ENCODE results near the gene GSG1. TPM values are rescaled to one million over a fixed set of nuclear protein-coding genes. Genes with fewer than 3 reads are reported as not detected.
"Not testable (repeated sequence)": the region's sequence is repeated elsewhere in the genome, so short reads cannot be mapped to it uniquely, and the experiment has no call there.

The GSG1 gene
- polyA plus RNA-seq, 3 donors = 0.43 to 0.92 (median 0.58) TPM

DNA sequence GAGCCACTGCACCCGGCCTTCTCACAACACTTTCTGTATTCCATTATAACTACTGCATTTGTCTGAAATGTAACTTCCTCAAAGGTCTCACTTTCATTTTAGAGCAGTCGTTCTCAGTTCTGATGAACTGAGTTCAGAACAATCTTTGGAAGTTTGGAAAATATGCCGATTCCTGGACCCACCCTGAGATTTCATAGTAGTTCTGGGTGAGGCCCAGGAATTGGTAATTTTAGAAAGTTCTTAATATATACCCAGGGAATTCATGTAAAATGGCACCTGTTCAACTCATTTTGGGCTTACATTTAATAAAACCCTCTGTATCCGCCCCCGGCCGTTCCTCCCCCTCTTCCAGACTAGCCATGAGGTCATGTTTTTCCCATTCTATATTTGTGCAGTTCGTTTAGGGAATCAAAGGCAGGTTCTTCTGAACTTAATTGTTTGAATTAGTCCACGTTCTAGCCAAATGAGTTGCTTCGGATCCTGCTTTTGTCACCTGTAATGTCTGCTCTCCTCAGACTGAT, 5.9 kb downstream of the GSG1 start:
- DNase-seq (ENCODE audit: extremely low read depth in 1 of 11, low read depth in 9 of 11, low spot score in 4 of 11) = no peak

DNA sequence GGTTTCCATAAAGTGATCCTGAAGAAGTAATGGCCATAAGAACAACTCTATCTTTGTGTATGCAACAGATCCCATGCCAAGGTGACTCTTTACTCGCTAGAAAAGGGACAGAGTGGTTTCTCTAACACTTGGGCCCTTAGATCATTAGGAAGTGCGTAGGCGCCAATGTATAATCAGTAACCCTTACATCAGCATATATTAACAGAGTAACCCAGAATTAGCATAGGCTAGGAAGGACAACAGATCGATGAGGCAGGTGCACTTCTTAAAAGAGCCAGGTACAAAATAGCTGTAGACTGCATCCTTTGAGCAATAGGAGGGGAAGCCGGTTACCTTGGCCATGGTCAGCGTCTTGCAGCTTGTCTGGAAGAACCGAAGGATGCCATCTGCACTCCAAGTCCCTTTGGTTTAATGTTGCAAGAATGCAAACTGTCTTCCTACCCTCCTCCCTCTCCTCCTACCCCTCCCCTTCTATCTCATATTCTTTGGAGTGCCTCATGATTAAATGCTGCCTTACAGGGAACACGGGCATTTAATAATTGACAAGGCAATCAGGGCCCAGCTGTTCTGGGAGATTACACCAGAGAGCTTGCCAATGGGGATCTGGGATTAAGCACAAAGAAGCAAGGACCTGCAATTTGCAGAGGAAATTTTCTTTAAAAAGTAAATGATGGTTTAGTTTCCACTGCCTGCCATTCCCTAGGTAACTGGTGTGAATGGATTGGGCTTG, 8.0 kb downstream of the GSG1 start:
- no peak for DNase-seq (ENCODE audit: extremely low read depth in 1 of 11, low read depth in 9 of 11, low spot score in 4 of 11)

DNA sequence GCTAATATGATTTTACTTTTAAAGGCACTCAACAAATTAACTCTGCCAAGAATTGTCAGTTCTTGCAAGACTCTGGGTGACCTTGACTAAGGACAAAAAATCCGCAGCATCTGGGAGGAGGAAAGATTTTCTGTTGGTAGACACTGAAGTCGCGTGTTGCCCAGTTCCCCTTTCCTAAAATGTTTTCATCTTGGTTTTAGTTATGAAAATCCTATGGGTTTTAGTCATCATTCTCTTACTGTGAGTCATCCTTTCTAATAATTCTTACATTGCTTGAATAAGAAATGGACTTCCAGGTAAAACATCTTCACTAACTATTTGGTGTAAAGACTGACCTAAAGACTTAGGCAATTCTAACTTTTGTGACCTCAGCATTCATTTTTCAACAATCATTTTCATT, 9.1 kb downstream of the GSG1 start:
- DNase-seq (ENCODE audit: extremely low read depth in 1 of 11, low read depth in 9 of 11, low spot score in 4 of 11) = no peak

DNA sequence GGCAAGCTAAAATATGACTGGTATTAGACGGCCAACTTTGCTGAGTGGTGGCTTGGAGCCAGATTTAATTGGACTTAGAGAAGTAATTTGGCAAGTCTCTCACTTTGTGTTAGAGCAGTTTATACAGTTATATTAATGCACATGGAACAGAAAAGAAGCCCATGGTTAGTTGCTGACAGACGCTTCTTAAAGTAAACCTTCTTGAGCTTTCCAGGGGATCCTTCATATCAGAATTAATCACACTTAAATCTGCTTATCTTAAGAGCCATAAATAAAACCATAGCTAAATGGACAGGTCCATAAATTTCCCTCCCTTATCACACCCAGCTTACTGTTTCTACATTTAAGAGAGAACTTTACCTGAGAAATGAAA, 9.6 kb downstream of the GSG1 start:
- DNase-seq (ENCODE audit: extremely low read depth in 1 of 11, low read depth in 9 of 11, low spot score in 4 of 11) = no peak

DNA sequence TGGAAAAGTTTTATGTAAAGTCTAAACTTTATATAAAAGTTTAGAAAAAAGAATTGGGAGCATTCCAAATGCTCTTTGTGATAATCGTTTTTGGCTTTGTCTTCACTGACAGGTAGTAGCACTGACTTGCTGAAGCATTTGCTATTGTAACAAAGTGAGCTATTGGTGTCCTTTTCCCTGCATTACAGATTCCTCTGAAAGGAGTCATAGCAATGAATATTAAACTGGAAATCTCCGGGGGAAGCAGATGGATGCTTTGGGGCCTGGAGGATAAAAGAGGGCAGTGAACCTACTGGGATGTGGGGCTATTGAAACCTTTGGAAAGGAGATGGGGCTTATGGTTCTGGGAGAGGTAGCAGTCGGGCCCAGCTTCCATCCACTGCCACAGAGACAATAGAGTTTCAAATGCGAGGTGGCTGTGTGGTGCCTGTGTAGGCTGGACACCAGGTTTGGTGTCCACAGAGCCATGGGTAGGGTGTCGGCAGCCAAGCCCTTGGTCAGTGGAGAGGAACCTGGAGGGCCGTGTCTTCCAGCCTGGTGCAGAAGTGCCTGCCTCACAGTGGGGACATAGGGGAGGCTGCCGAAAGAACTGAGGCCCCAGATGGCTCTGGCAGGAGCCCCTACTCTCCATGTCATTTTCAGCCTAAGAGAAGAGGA, 10.1 kb downstream of the GSG1 start:
- DNase-seq (ENCODE audit: extremely low read depth in 1 of 11, low read depth in 9 of 11, low spot score in 4 of 11) = no peak

DNA sequence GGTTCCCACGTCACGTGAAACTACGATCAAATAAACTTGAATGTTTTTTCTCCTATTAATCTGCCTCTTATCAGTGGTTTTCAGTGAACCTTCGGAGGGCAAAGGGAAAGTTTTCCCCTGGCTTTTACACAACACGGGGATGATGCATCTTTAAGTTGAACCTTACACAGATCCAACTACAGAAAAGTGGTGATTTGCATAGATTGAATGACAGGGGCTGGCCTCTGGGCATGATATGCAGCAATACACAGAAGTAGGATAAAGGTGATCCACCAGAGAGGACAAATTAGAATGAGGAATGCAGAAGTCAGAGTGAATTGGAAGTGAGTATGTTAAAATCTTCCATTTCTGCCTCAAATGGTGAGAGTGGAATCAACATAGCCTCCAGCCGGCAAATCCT, 11.6 kb downstream of the GSG1 start:
- DNase-seq (ENCODE audit: extremely low read depth in 1 of 11, low read depth in 9 of 11, low spot score in 4 of 11) = no peak

DNA sequence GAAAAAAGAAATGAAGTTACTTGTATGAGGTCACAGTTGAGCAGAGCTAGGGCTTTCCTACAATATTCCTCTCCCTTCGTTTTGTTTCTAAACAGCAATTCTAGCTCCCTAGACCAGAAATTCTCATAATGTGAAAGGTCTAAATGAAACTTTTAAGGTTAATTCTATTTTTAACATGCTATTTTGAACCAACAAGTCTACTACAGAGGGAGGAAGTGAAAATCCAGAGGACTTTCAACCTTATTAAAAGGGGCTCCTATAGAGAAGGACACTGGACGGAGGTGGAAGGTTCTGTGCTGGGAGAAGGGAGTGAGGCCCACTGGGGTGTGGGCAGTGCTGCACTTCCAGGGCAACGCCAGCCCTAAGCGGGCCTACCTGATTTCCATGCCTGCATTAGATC, 13.4 kb downstream of the GSG1 start:
- DNase-seq (ENCODE audit: extremely low read depth in 1 of 11, low read depth in 9 of 11, low spot score in 4 of 11) = no peak

DNA sequence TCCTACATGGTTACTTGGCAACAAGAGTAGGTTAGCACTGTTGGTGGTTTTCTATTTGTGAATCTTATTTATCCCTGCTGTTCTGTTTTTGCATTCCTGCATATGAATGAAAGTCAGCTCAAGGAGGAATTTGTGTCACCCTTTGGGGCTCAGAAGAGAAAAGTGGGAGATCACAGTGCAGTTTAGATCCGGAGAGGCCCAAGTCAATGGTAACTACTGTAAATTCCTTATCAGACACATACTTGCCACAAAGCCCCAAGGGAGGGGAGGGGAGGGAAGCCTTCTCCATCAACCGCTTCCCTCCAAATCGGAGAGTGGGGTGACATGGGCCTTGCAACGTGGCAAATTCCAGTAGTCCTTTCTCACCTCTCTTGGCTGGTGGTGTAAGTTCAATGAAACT, 15.0 kb downstream of the GSG1 start:
- no peak for DNase-seq (ENCODE audit: extremely low read depth in 1 of 11, low read depth in 9 of 11, low spot score in 4 of 11)

DNA sequence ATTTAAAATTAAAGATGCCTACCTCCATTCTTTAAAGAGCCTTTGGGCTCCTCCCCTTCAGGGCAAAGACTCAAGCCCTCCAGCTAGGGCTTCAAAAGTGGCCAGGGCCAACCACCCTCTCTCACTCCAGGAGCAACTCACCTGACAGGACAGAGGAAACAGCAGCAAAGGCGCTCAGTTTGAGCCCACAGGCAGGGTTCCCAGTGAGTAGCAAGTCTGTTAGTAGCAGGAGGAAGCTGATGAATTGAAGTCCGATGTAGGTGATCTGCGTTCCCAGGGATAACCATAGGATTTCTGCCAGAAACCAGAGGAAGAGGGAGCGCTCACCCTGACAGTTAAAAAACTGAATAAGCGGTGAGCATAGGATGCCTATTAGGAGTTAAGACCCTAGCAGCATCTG, 15.7 kb downstream of the GSG1 start:
- no peak for DNase-seq (ENCODE audit: extremely low read depth in 1 of 11, low read depth in 9 of 11, low spot score in 4 of 11)

DNA sequence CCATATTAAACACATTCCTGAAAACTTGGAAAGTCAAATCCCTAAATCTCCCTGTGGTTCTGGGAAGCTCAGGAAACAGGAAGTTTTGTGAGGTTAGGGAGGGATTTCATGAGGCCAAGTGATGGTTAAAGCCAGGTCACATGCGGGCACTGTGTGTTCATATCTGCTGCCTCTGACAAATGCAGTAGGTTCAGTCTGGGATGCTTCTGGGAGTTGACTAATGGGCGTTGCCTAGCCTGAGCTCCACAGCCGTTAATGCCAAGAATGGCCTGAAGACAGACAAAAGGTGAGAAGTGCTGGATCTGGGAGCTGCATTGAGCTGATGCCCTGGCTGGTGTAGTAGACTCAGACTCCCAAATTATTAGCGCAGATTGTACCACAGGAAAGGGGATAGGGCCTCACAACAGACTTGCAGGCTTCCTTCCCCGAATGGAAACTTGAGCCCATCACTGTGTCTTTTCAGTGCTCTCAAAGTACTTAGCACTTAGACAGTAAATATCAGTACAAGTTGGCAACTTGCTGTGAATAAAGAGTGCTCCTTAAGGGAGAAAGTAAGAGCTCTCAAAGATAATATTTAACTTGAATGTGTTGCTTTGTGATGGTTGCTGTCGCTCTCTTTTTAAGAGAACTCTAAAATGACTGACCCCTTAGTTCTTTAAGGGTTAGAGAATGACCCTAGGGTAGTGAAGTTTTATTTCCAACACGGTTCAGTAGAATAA, 17.3 kb downstream of the GSG1 start:
- DNase-seq (ENCODE audit: extremely low read depth in 1 of 11, low read depth in 9 of 11, low spot score in 4 of 11) = no peak

DNA sequence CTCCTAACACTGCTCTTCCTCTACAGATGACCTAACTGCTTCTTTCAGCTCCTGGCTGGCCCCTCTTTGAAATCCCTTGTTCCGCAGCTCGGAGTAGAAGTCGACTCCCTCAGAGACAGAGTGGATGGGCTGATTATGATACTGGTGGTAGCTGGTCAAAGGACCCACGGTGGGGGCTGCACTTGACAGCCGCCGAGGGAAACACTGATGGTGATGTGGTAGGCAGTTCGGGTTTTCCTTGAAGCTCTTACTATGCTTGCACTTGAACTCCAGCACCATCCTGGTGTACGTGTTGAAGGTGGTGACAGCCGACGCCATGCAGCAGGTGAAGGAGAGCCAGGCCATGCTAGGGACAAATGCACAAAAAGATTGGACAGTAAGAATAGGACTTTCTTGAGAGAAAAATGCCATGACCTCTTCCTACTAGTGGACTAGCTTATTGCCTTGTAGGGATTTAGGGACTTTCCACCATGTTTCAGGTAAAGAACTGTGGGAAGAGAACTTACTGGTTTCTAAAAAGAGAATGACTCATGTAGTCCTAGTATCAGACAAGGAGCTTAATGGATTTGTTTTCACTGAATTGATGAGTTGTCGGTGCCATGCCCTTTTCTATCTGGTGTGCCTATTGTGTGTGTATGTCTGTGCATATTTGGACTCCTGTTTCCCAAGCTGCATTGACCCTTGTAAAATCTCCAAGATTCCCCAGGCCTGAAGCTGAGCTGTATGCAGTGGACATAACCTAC, 18.4 kb downstream of the GSG1 start:
- DNase-seq (ENCODE audit: extremely low read depth in 1 of 11, low read depth in 9 of 11, low spot score in 4 of 11) = no peak

DNA sequence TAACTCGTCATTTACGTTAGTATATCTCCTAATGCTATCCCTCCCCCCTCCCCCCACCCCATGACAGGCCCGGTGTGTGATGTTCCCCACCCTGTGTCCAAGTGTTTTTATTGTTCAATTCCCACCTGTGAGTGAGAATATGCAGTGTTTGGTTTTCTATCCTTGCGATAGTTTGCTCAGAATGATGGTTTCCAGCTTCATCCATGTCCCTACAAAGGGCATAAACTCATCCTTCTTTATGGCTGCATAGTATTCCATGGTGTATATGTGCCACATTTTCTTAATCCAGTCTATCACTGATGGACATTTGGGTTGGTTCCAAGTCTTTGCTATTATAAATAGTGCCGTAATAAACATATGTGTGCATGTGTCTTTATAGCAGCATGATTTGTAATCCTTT, 19.8 kb downstream of the GSG1 start:
- not testable (repeated sequence) for DNase-seq (ENCODE audit: extremely low read depth in 1 of 11, low read depth in 9 of 11, low spot score in 4 of 11)

DNA sequence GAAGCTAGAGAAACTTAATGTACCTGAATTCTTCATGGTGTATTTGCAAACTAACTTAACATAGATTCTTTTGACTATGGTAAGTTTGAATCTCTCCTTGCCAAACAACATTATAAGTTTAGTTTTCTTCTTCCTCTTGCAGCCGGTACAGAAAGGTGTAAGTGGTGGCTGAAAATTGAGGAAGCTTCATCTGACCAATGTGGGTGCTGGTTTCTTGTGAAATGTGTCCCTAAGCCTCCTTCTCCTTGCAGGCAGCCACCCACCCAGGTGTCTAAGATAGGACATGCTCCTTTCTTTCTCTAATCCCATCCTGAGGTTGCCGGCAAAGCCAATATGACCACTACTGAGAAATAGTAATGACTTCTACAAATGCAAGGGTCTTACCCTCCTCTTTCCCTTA, 20.6 kb downstream of the GSG1 start:
- DNase-seq (ENCODE audit: extremely low read depth in 1 of 11, low read depth in 9 of 11, low spot score in 4 of 11) = no peak

DNA sequence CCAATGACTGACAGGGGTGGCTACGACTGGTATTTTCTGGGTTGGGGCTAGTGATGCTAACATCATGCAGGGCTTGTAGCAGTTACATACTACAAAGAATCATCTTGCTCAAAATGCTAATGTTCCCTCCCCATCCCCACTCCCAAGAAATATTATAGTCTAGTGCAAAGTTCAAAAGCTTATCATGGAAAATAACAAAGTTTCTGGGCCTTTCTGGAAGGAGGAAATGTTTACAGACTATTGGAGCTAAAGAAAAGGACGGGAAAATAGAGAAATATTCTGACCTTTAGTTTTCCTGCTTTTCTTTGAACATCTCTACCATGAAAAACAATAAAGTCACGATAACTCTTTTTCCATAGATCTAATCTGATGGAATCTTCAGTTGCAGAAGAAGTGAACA, 23.2 kb downstream of the GSG1 start:
- no peak for DNase-seq (ENCODE audit: extremely low read depth in 1 of 11, low read depth in 9 of 11, low spot score in 4 of 11)

DNA sequence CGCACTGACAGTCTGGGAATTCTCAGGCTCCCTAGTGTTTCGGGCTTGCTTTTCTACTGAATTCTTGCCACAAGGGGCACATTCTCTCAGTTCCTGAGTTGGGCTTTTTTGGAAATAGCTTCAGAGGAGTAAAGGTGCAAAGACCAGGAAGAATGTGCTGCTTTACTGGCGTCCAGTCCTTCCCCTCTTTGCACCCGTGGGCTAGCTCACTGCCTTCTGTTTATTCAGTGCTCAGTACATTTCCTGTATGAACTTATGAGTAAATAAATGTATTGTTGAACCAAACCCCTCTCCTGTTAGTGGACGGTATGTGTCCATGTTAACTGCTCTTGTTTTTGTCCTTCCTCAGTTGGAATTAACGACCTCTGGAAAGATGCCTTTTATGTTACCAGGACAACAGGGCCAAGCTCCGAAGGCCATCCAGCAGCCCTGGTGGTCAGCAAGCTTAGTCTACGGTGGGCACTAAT, 24.0 kb downstream of the GSG1 start:
- no peak for DNase-seq (ENCODE audit: extremely low read depth in 1 of 11, low read depth in 9 of 11, low spot score in 4 of 11)

DNA sequence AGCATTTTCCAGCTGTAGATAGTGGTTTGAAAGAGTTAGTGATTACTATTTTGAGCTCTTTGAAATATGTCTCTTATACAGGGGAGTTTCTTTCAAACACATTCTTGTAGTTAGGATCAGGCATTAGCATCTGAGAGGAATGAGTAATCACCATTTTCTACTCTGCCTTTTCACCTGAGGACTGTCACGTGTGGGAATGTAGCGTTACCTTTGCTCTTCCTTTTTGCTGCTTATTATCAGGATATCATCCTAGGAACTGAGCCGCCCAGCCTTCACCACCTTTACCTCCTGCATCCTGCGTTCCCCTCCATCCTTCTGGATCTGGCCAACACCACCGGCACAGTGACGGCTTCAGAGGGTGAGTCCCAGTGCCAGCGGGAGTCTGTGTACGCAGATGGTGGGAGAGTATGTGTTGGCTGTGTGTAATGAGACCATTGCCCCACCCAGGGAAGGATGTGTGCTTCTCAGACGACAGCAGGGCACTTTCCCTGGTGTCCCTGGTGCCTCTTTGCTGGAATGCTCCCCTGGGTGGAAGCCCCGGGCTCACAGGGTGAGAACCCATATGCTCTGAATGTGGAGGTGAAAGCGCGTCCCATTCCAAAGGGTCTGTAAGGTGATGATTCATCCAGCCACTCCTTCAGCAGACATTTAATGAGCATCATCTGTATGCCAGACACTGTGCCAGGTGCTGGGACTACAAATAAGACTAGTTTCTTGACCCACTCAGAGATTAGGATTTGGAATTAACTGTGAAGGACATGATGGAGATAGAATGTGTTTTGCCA, 27.5 kb downstream of the GSG1 start:
- no peak for DNase-seq (ENCODE audit: extremely low read depth in 1 of 11, low read depth in 9 of 11, low spot score in 4 of 11)

DNA sequence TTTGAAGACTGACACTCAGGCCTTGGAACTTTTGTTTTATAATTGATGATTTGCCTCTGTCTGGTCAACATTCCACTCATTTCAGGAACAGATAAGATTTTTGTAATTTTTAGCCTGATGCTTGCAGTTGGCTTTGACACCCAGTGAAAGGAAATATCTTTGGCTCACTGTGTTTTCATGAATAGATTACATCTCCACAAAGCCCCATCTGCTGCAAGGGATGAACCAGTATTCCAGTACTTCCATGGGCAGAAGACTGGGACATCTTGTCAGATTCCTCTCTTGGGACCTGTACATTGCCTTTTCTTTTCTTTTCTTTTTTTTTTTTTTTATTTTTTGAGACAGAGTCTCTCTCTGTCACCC, 28.4 kb downstream of the GSG1 start:
- no peak for DNase-seq (ENCODE audit: extremely low read depth in 1 of 11, low read depth in 9 of 11, low spot score in 4 of 11)

DNA sequence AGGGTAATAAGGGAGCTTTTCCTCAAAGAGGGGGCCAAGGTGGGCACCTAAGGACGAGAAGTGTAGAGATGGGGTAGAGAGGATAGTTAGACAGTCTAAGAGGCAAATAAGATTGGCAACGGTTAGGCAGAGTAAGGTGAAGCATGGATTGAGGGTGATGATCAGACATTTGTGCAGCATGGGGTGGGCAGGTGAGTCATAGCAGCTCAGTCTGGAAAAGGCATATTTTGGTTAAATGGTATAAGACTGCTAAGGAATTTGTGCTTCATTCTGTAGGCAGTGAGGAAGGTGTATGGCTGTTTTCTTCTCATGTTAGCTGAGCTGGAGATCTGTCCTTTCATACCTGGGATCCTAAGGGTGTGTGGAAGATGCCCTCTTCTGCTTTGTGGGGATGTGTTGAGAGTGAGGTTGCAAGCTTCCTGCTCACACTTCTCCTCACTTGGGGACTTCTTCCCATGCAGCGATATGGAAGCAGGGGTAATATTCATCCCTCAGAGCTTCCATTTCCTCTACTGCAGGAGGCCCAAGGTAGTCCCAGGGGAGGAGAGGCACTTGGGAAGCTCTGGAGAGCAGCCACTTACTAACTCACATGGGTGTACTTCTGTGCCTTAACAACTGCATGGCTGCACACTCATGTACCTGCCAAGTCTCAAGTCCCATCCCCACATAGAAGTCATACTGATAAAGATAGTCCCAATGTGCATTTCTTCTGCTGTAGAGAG, 28.9 kb downstream of the GSG1 start:
- no peak for DNase-seq (ENCODE audit: extremely low read depth in 1 of 11, low read depth in 9 of 11, low spot score in 4 of 11)
